A204.1 (cell line): Measurements from ENCODE around the gene WDR45B.
"Not testable (repeated sequence)": the region's sequence is repeated elsewhere in the genome, so short reads cannot be mapped to it uniquely, and the experiment has no call there.

Source experiments
- FAIRE-seq: peaks from 2 replicates; lab custom pipeline; 2012; peaks lifted over from hg19 to GRCh38; lab: Jason Lieb, UNC

The WDR45B gene

GRCh38 chr17:82655523-82655922 is 7.3 kb upstream of the WDR45B start:
- no peak for FAIRE-seq

- FAIRE-seq, result no peak
These were observed 6.8 kb upstream of the WDR45B start for GRCh38 chr17:82655038-82655479.

GRCh38 chr17:82654611-82655010 is 6.4 kb upstream of the WDR45B start:
- not testable (repeated sequence) for FAIRE-seq

DNA sequence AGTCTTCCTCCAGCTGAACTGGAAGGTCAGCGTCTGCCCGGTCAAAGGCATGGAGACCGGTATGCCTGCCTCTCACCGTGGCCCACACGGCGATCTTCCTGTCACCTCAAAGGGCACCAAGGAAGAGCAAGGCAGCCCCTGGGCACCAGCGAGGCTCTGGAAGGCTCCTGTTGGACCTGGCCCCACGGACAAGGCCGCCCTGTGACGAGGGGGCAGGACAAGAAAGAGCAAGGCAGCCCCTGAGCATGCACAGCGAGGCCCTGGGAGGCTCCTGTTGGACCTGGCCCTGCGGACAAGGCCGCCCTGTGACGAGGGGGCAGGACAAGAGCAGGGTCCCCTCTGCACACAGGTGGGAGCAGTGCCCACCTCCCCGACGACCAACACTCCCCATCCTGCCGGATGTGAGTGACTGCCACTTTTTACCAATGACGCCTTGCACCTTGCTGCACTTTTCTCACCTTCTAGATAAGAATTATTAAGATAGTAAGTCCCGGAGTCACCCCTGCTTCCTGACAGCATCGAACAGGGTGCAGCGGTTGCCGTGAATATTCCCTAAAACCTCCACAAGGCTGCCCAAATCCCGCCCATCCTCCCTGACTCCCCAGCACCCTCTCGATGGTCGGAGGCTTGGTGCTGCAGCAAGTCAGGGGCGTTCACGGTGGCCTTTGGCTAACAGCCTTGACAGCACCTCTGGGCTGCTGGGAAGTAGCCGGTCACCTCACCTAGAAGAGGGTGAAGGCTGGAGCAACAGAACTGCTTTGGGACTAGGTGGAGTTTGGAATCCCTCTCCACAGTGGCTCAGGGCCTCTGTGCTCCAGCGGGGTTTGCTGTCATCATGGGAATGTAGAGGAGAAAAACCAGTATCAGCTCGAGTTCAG is 5.6 kb upstream of the WDR45B start:
- no peak for FAIRE-seq

- FAIRE-seq, result no peak
These were observed 2.5 kb upstream of the WDR45B start for GRCh38 chr17:82650723-82651122.

- no peak for FAIRE-seq
These were observed 1.4 kb upstream of the WDR45B start for GRCh38 chr17:82649501-82650261.

DNA sequence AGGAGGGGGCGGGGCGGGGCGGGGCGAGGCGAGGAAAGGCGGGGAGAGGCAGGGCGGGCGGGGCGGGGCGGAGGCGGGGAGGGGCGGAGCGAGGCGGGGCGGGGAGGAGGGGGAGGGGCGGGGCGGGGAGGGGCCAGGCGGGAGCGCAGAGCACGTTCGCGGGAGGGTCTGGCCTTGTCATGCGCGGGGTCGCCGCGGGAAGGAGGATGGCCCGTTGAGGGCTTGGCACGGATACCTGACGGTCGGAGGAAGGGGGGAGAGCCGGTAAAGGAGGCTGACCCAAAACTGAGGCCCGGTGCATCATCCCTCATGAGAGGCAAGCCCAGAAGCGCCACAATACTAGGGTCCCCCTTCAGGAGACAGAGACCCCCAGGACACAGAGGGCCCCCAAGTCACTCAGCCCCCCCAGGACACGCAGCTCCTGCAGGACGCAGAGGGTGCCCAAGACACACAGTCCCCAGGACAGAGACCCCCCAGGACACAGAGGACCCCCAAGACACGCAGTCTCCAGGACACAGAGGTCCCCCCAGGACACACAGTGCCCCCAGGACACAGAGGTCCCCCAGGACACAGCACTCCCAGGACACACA is 593 bp upstream of the WDR45B start:
- no peak for FAIRE-seq

DNA sequence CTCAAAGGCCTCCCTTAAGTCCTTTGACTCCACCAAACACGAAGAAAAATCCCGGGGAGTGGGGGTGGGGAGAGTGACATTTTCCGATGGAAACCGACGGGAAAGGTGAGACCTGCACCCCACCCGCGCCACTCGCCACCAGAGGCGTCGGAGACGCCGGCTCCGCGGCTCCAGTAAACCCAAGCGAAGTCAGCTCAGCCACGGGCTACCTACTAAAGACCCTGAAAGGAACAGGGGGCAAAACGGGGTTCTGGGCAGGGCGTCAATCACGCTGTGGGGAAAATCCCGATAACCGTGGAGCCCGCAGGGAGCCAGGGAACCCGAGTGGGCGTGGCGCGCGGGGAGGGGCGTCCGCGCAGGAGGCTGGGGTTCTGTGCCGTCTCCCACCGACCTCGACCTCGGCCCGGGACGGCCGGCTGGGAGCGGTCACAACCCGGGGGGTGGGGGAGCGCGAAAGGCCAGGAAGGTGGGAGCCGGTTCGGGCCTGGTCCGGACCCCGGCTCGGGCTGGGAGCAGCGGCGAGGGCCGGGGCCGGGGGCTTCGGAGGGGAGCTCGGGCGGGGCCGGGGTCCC is 565 bp downstream of the WDR45B start:
- no peak for FAIRE-seq

DNA sequence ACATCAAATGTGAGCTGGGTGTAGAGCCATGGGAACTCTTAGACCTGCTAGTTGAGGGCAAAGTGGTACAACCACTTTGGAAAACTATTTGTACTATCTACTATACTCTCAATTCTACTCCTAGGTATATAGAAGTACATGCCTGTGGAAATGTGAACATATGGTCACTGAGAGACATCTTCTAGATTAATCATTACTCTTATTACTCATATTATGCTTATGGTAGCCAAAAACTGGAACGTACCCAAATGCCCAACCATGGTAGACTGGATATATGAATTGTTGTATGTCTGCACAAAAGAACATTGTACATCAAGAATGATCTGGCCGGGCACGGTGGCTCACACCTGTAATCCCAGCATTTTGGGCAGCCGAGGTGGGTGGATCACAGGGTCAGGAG is 2.7 kb downstream of the WDR45B start:
- no peak for FAIRE-seq

- FAIRE-seq, result no peak
These were observed 4.1 kb downstream of the WDR45B start for GRCh38 chr17:82644148-82644547.

DNA sequence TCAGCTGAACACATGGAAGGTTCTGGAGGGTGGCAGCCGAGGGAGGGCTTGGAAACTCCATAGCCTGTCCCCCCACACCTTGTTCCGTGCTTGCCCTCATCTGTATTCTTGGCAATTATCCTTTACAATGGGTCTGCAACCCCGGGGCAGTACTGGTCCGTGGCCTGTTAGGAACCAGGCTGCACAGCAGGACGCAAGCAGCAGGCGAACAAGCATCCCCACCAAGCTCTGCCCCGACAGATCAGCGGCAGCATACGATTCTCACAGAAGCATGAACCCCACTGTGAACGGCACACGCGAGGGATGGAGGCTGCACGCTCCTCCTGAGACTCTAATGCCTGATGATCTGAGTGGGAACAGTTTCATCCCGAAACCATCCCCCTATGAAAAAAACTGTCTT is 6.2 kb downstream of the WDR45B start:
- FAIRE-seq, result no peak

DNA sequence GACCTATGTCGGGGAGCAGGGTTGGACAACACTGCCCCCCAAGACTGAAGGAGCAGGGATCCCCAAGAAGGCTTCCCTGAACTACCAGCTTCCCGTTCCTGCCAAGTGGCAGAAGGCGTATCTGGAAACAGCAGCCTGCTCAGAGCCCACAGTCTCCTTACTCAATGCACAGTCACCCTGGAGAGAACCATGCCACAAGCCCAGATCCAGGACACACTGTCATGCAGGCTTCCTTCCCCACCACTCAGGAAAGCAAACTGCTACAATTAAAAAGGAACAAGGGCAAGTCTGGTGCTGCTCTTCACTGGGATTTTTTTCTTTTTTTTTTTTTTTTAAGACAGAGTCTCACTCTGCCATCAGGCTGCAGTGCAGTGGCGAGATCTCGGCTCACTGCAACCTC is 8.2 kb downstream of the WDR45B start:
- FAIRE-seq, result no peak

DNA sequence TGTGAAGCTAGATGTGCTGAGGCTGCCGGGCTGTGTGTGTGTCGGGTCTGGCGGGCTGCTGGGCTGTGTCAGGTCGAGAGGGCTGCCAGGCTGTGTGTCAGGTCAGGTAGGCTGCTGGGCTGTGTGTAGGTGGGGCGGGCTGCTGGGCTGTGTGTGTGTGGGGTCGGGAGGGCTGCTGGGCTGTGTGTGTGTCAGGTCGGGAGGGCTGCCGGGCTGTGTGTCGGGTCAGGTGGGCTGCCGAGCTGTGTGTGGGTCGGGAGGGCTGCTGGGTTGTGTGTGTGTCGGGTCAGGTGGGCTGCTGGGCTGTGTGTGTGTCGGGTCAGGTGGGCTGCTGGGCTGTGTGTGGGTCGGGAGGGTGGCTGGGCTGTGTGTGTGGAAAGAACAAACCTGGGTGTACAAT is 8.6 kb downstream of the WDR45B start:
- FAIRE-seq, result no peak

DNA sequence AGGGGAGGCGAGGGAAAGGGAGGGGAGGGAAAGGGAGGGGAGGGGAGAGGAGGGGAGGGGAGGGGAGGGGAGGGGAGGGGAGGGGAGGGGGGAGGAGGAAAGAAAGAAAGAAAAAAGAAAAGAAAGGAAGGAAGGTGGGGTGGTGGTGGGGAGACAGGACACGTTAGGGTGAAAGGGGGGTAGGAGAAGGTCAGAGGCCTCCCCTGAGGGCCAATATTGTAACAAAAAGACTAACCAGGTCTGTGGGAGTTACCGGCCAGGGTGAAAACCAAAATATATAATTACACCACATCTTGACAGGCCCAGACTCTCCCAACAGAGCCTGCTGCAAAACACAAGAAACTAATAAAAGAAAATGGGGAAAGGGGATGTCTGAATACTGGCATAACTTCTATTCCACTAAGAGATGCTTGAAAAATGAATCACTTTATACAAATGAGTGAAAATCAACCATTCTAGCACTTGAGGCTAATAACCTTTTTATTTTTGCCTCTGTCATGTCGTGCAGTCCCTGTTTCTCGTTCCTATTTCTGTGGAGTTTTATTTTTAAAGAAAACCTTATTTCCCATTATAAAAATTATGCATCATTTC is 10.0 kb downstream of the WDR45B start:
- no peak for FAIRE-seq

DNA sequence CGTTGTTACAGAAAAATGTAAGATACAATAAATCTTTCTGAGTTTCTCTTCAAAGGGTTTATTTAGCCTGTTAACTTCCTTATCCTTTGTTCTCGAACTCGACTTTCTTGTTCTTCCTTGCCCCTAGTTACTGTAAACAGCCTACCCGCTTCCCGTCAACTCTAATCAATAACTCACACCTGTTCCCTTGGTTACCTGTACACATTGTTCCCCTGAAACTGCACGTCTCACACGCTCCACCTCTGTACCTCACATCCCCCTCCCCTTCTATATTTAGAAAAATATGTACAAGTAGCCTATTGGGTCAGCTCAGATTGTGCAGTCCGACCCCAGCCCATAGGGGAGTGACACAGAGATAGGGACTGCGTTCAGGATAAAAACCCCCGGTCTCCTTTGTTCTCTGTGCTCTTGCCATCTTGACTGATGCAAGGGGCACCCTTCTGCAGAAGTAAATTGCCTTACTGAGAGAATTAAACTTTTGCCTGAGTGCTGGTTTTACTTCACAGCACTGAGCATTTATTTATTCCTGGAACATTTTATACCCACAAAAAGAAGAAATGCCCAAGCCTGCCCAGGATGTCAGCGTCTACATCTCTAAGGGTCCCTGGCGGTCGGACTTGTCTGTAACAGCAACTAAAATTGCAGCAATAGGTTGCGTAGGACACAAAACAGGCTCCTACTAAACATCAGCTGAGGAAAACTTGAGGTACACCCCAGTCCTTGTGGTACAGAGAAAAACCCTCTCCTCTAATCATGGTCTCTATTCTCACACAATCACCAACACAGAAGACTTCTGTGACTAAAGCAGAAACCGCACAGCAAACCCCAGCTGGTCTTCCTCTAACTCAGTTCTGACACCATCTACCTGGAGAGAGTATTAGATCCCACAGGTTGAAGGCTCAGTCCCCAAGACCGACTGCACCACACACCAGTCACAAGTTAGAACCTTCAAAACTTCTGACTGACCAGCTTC is 11.3 kb downstream of the WDR45B start:
- FAIRE-seq, result no peak

DNA sequence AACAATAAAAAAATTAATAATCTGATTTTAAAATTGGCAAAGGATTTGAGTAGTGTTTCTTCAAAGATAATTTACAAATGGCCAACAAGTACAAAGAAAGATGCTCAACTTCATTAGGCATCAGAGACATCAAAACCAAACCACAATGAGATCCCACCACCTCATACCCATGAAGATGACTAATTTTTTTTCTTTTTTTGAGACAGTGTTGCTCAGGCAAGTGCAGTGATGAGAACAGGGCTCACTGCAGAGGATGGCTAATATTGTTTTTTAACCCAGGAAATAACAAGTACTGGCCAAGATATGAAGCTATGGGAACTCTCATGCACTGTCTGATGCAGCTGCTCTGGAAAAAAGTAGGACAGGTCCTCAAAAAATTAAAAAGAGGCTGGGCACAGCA is 14.9 kb downstream of the WDR45B start:
- no peak for FAIRE-seq

- FAIRE-seq, result no peak
These were observed 15.8 kb downstream of the WDR45B start for GRCh38 chr17:82632451-82632850.

- no peak for FAIRE-seq
These were observed 16.7 kb downstream of the WDR45B start for GRCh38 chr17:82631544-82631943.

DNA sequence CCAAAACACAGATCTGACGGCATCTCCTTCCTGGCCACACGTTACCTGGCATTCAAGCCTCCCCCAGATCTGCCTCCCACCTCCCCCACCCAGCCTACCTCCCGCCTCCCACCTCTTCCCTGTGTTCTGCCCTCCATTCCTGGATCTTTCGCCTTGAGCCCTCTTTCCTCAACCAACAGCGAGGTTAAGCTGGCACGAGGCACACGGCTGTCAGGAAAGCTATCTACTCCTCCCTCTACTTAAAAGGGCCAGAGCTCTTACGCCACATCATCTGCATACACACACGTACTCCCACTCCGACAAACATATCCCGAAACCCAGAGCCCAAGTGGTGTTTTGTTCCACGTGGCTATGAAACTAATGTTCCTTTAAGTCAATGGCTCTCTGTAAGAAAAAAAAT is 18.0 kb downstream of the WDR45B start:
- FAIRE-seq, result no peak

DNA sequence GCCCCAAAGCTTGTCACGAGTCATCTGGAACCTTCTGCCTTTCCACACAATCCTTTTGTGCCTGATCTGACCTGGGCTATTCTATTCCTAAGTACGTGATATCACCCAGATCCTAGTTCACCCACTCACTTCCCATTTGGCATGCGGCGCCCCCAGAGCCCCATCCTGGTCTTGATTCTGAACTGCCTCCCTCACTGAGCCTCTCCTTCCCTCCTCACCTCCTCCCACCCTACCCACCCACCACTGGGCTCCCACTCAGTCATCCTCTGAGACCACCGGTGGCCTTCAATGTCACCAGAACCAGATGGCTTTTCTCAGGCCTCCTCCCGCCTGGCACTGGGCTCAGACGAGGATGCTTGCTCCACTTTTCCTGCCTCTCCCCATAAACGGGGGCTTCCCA is 18.5 kb downstream of the WDR45B start:
- no peak for FAIRE-seq

DNA sequence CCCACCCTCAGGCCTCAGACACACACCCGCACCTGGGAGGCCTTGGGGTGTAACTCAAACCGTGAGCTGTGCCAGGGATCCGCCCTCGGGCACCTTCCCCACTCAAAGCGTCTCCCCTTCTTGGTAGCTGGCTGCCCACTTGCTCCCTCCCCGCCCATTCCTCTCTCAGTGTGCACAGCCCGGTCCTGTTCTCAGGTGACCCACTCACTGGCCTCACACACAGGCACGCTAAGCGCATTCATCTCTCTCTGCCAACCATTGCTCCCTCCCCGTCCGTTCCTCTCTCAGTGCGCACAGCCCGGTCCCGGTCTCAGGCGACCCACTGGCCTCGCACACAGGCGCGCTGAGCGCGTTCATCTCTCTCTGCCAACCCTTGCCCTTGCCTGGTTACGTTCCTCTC is 20.8 kb downstream of the WDR45B start:
- no peak for FAIRE-seq
